RWPE2 (cell line): Measurements from ENCODE around the gene SP5.

ENCODE experiments used
- ATAC-seq: fragments of 200-7000 bp; cut with Tn5 transposase; 3 replicates; pipeline ENCODE4 v1.9.1; 2021; ENCODE audit warnings: low read depth
- DNase-seq: peaks from one replicate; pipeline ENCODE4 v3.0.0-alpha.2; 2020; ENCODE audit warnings: low spot score
- H3K27ac ChIP-seq: fragments of 450-650 bp; 2 replicates; pipeline ENCODE4 v1.5.1; 2017; ENCODE audit warnings: mild to moderate bottlenecking; ENCODE audit not compliant: poor library complexity, severe bottlenecking
- H3K27me3 ChIP-seq: fragments of 250-450 bp; sonication (Bioruptor Pico); 2 replicates; pipeline ENCODE4 v1.5.1; 2021; ENCODE audit warnings: mild to moderate bottlenecking, moderate library complexity; ENCODE audit not compliant: insufficient read depth, poor library complexity, severe bottlenecking
- H3K36me3 ChIP-seq: fragments of 250-450 bp; sonication (Bioruptor Pico); 2 replicates; pipeline ENCODE4 v1.5.1; 2020; ENCODE audit warnings: low read depth, mild to moderate bottlenecking, moderate library complexity
- H3K4me1 ChIP-seq: fragments of 250-450 bp; sonication (Bioruptor Pico); 2 replicates; pipeline ENCODE4 v1.5.1; 2021; ENCODE audit warnings: mild to moderate bottlenecking, moderate library complexity; ENCODE audit not compliant: insufficient read depth, poor library complexity, severe bottlenecking
- H3K4me3 ChIP-seq: fragments of 250-450 bp; sonication (Bioruptor Pico); 2 replicates; pipeline ENCODE4 v1.5.1; 2021; ENCODE audit warnings: mild to moderate bottlenecking, moderate library complexity; ENCODE audit not compliant: severe bottlenecking
- H3K9me3 ChIP-seq: fragments of 250-450 bp; sonication (Bioruptor Pico); 2 replicates; pipeline ENCODE4 v1.5.1; 2021; ENCODE audit warnings: mild to moderate bottlenecking, moderate library complexity; ENCODE audit not compliant: severe bottlenecking
- TF ChIP-seq, protein P1 (sequence below): fragments of 450-650 bp; IDR thresholded peaks from one replicate; pipeline ENCODE4 v1.5.1; 2017; ENCODE audit warnings: mild to moderate bottlenecking, moderate library complexity; ENCODE audit not compliant: poor library complexity, severe bottlenecking

Gene SP5

DNA sequence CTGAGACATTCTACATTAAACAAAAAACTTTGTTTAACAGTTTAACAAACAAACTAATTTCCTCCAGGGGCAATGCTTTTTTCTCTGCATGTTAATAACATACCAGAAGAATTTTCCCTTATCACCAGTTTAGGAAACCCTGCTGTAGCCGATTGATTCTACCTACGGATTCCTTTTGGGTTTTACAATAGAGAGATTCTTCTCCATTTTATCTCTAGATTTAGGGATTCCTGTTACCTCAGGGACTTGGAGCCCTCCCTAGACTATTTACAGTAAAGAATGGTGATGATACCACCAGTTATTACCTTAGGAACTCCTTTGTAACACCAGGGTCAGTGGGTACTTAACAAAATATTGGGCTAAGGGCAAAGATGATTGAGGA lies 49.7 kb downstream of the SP5 start:
- DNase-seq (no peak), ATAC-seq (no peak)
- Histone ChIP-seq H3K4me3 (no peak overlapping the region), H3K4me1 (no peaks in the 10 kb centered on the region), H3K9me3 (no peaks in the 10 kb centered on the region), H3K27ac (no peak overlapping the region), H3K27me3 (no peaks in the 10 kb centered on the region), H3K36me3 (no peaks in the 10 kb centered on the region)
- TF ChIP-seq, protein P1, sequence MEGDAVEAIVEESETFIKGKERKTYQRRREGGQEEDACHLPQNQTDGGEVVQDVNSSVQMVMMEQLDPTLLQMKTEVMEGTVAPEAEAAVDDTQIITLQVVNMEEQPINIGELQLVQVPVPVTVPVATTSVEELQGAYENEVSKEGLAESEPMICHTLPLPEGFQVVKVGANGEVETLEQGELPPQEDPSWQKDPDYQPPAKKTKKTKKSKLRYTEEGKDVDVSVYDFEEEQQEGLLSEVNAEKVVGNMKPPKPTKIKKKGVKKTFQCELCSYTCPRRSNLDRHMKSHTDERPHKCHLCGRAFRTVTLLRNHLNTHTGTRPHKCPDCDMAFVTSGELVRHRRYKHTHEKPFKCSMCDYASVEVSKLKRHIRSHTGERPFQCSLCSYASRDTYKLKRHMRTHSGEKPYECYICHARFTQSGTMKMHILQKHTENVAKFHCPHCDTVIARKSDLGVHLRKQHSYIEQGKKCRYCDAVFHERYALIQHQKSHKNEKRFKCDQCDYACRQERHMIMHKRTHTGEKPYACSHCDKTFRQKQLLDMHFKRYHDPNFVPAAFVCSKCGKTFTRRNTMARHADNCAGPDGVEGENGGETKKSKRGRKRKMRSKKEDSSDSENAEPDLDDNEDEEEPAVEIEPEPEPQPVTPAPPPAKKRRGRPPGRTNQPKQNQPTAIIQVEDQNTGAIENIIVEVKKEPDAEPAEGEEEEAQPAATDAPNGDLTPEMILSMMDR, result no peak

DNA sequence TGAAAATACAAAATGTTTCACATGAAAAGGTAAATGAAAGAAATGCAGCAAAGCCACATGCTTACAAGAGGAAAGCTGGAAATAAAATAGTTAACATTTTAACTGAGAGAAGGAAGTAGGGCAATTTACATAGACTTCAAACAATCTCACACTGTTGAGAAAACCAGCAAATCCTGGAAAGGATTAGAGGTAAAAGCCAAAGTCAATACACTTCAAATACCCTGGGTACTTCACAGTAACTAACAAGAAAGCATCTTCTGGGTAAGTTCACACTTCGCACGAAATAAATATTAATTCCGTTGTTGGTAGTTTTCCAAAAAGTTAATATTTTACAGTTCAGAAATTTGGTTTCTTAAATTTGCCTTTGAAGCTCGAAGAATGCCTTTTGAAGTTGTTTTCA lies 51.6 kb downstream of the SP5 start:
- H3K36me3 ChIP-seq, result no peaks in the 10 kb centered on the region
- no peaks in the 10 kb centered on the region for H3K9me3 ChIP-seq
- no peaks in the 10 kb centered on the region for H3K27me3 ChIP-seq
- H3K4me1 ChIP-seq, result no peaks in the 10 kb centered on the region
- no peak for ATAC-seq
- H3K27ac ChIP-seq, result no peak overlapping the region
- TF ChIP-seq, protein P1, result no peak
- no peak overlapping the region for H3K4me3 ChIP-seq
- no peak for DNase-seq
